AG04449 (cell line): ENCODE measurements around the gene B4GALT1.

Experiments used
- CTCF ChIA-PET: fragments of 350-600 bp; formaldehyde crosslinking; extraction: SDS; loops from one replicate; lab custom pipeline; 2021; ENCODE audit warnings: antibody characterized with exemption; lab: Yijun Ruan, JAX
- POLR2A ChIA-PET: fragments of 400-600, 350-600 bp; formaldehyde crosslinking; extraction: SDS; loops from one replicate; lab custom pipeline; 2020; ENCODE audit warnings: antibody characterized with exemption, inconsistent platforms; lab: Yijun Ruan, JAX
- DNase-seq: peaks from one replicate; pipeline ENCODE4 v3.0.0-alpha.2; 2010; ENCODE audit warnings: low read depth, low spot score
- H3K4me3 ChIP-seq: 2 replicates; pipeline ENCODE4 v1.5.1; 2011; ENCODE audit warnings: low read depth, mild to moderate bottlenecking, control low read depth, low read length
- CTCF ChIP-seq: IDR thresholded peaks from one replicate; pipeline ENCODE4 v1.5.1; 2011; ENCODE audit warnings: mild to moderate bottlenecking, moderate library complexity, low read length, control low read depth, inconsistent platforms; ENCODE audit not compliant: insufficient read depth; ENCODE audit errors: missing control alignments

The B4GALT1 gene

GRCh38 chr9:33133186-33133585, 34.0 kb downstream of the B4GALT1 start:
- no peak overlapping the region for H3K4me3 ChIP-seq
- no peak for DNase-seq
- TF ChIP-seq CTCF: no peak
- POLR2A ChIA-PET: interaction anchor here (1.5 to 2.2 kb wide), 2 partner anchors 18 to 34 kb away, joined by 5 to 11 read pairs; partner anchors contain the start of gene B4GALT1
- CTCF ChIA-PET: interaction anchor here (0.9 kb wide), 1 partner anchor 13 kb away, joined by 3 read pairs; no protein-coding TSS in a partner anchor

DNA sequence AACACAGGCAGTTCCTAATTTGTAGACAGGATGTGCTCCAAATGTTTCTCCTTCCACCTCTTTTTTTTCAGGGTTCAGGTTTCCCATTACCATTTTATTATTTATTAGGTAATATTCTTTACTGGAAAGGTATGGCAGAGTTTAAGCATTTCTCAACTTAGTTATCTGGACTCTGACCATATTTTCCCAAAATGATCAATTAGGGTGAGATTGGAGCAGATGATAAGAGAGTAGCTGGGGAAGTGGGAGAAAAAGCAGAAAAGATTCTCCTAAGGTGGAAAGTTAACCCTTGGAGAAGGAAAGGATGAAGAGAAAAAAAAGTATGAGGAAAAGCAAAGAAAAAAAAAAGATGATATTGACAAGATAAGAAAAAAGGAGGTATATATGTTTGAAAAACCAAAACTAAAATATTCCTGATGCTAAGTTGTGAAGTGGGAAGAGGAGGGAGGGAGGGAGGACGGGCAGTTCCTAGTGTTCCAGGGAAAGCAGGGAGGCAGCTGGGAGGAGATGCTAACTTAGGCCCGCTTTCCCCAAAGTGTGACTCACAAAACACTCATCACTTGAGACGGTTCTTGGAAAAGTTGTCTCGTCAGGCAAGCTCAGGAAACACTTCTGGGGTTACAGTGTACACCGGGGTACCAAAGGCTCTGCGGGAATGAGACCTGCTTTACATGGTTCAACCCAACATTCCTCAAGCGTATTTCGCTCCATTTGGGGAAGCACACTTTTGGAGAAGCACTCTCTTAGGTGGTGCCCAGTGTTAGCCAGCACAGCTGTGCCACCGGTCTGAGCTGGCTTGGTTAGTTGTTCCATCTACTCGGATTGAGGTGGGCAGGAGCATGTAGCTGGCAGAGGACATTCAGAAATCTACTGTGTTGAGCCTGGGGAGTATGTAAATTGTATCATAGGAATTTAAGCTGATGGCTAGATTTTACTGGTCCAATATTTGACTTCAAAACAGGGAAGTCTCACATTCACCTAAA, 35.1 kb downstream of the B4GALT1 start:
- DNase-seq: no peak

GRCh38 chr9:33130961-33131789, 36.0 kb downstream of the B4GALT1 start:
- no peak for DNase-seq
- TF ChIP-seq CTCF: no peak
- no peak overlapping the region for H3K4me3 ChIP-seq
- ChIA-PET POLR2A (interaction anchor here (2.2 kb wide), 1 partner anchor 36 kb away, joined by 11 read pairs; the partner anchor contains the start of gene B4GALT1), CTCF (interaction anchor here (1.1 to 1.5 kb wide), 3 partner anchors 10 to 56 kb away, joined by 3 to 5 read pairs (median 4); no protein-coding TSS in a partner anchor)

More for the DNA sequence above, 35.1 kb downstream of the B4GALT1 start:
- ChIA-PET CTCF (interaction anchor here (1.5 kb wide), 1 partner anchor 9 kb away, joined by 4 read pairs; no protein-coding TSS in a partner anchor), POLR2A (interaction anchor here (0.8 to 2.2 kb wide), 4 partner anchors 19 to 107 kb away, joined by 3 to 11 read pairs (median 4); partner anchors contain the start of genes B4GALT1 and DNAJA1)
- H3K4me3 ChIP-seq: no peak overlapping the region
- no peak for TF ChIP-seq CTCF

DNA sequence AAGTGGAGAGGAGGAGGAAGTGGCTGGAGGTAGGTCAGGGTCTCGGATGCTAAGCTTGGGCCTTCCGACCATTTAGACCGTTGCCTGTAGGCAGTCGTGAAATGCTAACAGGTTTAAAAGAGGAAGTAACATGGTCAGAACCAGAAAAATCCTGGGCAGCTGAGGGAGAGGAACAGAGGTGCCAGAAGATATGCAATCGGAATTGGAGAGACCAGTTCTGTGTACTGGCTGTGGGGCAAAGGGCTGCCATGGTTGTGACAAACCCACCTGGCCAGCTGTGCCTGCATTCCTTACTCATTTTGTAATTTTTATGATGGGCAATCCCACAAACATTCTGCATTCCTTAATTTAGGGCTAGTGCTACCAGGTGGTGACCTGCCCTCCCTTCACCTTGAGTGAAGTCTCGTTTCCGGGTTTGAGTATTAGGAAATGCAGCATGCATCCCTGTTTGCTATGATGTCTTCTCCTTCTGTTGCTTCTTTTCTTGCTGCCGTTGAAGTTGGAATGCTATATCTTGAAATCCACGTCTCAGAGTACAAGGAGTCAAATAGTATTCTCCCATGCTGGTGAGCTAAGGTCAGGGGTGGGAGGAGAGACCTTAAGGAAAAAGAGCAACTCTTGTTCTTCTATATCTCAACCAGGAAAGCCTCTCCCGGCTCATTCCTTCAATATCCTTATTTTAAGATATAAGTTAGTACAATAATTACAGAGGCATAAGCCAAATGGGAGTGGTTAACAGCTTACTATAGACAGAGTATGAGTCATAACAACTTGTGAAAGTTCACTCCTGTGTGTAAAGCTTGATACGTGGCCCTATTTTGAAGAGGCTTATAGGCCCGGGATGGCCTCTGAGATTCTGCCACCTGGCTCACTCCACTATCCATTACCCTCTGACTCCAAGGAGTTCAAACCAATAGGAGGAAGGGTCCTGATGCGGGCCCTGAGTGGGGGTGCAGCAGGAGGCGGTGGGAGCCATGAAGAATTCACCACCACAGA, 37.0 kb downstream of the B4GALT1 start:
- TF ChIP-seq CTCF: no peak
- POLR2A ChIA-PET: no interaction called here
- DNase-seq: no peak
- H3K4me3 ChIP-seq: no peak overlapping the region
- CTCF ChIA-PET: interaction anchor here (1.1 to 1.7 kb wide), 3 partner anchors 9 to 57 kb away, joined by 3 to 5 read pairs (median 5); no protein-coding TSS in a partner anchor

DNA sequence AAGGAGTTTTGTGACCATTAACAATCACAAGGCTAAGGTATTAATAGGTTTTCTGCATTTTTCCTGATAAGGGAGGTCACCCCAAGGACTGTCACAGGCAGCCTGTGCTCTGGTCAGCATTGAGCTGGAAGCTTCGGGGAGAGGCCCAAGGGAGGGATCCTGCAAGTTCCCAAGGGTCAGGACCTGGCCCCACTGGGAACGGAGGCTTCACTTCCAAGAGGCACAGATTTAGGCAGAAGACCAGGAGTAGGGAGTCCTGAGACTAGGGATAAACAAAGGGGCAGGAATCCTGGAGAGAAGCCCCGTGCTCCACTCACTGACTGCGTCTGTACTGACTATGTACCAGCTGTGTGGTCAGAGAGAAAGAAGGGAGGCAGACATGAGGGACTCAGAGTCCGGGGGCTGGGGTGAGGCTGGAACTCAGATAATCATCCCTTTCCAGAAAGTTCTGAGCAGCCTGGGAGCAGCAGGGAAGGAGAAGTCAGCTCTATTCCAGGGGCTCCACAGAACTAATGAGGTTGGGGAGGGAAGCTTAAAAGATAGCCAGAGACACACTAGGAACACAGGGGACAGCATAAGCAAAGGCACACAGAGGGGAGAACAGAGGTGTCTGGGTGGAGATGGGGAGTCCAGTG, 37.8 kb downstream of the B4GALT1 start:
- ChIA-PET CTCF (interaction anchor here (1.3 to 1.7 kb wide), 2 partner anchors 10 to 41 kb away, joined by 5 read pairs; no protein-coding TSS in a partner anchor), POLR2A (interaction anchor here (0.7 kb wide), 1 partner anchor 8 kb away, joined by 3 read pairs; no protein-coding TSS in a partner anchor)
- TF ChIP-seq CTCF: no peak
- no peak overlapping the region for H3K4me3 ChIP-seq
- DNase-seq: no peak
